HG03175 (cell line): ENCODE measurements around the gene POU1F1.
"Not testable (repeated sequence)": the region's sequence is repeated elsewhere in the genome, so short reads cannot be mapped to it uniquely, and the experiment has no call there.

Experiments
- ATAC-seq: cut with Tn5 transposase; IDR thresholded peaks from one replicate; pipeline ENCODE4 v1.9.1; 2021; ENCODE audit warnings: mild to moderate bottlenecking, moderate library complexity; ENCODE audit not compliant: unreplicated experiment

POU1F1 gene

DNA sequence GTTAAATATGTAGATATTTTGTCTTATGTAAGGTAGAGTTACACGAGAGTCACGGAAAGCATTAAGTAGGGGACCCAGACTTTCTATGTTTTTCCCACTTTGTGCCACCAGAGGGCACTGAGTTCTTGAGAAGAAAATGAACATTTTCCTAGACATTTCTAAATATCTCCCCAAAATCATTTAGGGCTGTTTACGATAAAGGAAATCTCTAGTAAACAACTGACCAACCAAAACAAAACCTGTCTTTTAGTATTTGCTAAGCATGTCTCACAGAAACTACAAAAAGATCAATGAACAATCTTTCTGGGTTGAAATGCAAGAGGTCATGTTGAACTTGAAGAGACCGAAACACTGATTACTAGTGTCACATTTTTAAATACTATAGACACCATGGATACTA lies 16.1 kb downstream of the POU1F1 start:
- peak; percentile 77 for ATAC-seq

DNA sequence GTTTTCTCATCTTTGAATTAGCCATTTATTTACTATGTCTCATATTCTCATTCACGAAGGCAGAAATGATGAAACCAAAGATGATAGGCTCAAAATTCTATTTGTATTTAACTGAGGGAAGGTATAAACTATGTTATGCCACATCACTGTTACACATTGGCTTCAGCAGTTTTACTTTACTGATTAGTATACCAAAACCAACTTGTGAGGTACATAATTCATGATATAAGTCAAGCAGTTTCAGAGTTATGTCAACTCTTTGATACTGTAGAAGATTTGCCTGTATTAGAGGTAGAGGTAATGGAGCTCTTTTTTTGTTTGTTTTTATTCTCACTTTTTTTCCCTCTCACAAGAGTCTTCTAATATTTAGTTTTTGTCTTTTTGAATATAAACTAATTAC lies 26.4 kb downstream of the POU1F1 start:
- ATAC-seq = no peak

DNA sequence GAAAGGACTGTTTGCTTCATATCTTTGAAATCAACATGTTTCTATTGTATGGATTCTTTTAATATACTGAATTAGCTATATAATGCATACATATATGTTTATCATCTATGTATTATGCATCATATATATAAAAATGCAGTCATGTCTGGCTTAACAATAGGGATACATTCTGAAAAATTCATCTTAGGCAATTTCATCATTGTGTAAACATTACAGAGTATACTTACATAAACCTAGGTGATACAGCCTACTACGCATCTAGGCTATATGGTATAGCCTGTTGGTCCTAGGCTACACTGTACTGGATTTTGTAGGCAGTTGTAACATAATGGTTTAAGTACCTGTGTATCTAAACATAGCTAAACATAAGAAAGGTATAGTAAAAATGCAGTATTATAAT lies 27.6 kb downstream of the POU1F1 start:
- no peak for ATAC-seq

DNA sequence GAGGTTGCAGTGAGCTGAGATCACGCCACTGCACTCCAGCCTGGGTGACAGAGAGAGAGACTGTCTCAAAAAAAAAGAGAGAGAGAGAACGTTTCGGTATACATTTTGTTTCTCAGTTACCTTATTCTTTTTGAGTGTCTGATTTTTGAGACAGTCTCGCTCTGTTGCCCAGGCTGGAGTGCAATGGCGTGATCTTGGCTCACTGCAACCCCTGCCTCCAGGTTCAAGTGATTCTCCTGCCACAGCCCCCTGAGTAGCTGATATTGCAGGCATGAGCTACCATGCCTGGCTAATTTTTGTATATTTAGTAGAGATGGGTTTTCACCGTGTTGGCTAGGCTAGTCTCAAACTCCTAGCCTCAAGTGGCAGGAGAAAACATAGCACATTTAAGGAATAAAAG lies 28.2 kb downstream of the POU1F1 start:
- not testable (repeated sequence) for ATAC-seq

DNA sequence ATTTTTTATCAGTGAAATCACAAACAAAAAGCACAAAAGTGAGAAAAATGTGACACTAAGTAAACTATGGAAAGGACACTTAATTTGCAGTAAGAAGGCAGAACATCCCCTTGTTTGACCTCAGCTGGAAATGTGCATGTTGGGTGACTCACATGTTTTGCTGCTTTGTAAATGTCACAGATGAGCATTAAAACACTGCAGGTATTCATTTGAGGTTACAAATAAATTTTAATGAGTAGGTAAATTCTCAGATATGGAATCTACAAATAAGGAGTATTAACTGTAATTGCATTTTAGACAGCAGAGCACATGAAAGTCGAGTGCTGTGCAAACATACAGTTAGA lies 29.0 kb downstream of the POU1F1 start:
- no peak for ATAC-seq

DNA sequence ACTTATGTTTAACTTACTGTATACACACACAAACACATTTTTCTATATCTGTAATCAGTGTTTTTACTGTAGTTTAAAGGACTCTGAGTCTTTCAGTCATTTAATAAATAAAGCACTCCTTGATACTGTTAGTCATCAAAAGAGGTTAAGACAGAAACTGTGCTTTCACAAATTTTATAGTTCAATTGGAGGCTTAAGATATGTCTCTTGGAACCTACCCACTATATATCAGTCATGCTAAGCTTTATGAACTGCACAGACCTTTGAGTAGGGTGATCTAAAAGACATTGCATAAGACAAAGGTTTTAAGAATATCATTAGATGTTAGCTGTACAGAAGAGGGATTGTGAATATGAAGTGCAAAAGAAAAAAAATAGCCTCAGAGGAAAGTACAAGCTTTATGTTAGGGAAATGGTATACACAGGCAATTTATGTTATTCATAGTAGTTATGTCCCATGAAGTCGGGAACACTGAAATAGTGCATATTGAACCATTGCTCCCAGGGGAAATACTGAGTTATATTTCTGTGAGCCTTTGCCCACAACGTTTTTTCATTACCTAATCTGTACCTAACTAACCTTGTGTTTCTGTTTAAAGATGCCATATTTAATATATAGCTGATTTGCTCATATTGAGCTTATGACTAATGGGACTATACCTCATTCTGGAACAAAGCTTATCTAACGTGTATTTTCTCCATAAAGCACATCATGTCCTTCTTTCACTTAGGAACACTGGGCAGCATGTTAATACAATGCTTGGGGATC lies 29.5 kb downstream of the POU1F1 start:
- ATAC-seq = no peak

DNA sequence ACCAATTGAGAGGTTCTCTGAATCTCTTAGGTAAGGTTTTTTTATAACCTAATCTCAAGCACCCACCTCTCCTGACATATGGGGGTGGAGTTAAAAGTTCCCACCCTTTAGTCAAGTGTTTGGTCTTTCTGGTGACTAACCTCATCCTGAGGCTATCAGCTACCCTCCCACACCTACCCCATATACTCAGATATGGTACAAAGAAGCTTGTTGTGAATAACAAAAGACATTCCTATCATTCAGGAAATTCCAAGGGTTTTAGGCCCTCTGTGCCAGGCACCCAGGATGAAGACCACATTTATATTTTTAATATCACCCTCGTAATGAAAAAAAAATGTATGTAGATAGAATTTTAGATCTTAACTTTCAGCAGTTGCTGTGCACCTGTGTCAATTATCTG lies 40.3 kb downstream of the POU1F1 start:
- no peak for ATAC-seq

DNA sequence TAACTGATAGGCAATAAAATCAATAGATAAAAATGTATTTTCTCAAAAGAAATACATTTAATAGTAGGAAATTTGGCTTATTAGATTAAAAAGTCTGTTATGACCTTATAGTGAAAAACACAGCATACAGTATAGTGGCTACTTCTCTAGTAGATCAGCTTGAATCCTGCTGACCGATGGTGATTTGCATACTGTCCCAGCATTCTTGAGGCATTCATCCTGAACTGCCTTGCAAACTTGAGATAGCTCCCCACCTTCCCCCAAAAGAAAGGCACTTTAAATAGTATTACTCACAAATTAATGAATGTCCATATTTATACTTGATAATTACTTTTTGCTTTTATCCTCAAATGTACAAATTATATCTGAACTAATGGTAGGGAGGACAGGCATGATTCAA lies 42.6 kb downstream of the POU1F1 start:
- ATAC-seq = no peak

DNA sequence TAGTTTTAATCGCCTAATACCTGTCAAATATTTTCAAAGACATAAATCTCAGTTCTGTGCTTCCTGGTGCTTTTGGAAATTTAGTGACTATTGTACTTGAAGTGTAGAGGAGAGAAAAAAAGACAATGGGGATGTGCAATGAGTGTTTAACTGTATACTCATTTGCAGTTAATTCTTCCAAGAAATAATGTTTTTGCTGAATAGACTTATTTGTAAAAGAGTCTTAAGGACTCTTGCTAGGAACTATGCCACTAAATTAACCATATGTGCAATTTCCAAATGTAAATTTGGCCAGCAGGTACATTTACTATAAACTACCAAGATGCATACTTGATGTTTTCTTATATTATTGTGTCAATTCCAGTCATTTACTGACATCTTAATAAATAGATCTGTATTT lies 47.3 kb downstream of the POU1F1 start:
- ATAC-seq = no peak

DNA sequence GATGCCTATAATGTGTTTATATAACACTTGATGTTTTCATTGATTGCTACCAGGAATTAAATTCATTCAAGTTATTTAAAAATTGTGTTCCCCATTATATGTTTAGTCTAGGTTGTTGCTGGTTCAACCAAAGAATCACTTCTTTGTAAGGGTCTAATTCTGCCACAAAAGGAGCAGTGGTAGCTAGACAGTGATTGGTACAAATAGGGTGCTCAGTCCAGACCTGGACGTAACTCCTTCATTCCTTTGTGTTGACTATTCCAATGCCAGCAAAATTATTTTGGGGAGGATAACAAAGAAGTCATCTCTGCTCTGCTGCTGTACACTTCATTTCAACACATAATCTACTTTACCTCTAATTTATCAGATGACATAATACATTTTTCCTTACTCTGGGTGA lies 48.1 kb downstream of the POU1F1 start:
- ATAC-seq = no peak

DNA sequence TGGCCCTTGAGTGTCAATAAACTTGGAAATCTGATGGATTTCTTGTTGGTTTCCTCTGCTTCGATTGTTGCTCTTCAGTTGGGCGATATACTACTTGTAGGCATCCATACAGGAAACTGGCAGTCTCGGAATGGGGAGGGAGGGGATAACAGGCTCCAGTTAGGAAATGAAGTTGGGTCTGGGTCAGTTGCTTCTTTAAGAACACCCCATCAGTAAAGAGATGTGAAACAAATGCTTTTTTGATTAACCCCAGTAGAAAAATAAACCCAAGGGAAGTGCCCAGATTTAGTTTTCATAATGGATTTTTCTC lies 48.6 kb downstream of the POU1F1 start:
- peak; percentile 2 for ATAC-seq

DNA sequence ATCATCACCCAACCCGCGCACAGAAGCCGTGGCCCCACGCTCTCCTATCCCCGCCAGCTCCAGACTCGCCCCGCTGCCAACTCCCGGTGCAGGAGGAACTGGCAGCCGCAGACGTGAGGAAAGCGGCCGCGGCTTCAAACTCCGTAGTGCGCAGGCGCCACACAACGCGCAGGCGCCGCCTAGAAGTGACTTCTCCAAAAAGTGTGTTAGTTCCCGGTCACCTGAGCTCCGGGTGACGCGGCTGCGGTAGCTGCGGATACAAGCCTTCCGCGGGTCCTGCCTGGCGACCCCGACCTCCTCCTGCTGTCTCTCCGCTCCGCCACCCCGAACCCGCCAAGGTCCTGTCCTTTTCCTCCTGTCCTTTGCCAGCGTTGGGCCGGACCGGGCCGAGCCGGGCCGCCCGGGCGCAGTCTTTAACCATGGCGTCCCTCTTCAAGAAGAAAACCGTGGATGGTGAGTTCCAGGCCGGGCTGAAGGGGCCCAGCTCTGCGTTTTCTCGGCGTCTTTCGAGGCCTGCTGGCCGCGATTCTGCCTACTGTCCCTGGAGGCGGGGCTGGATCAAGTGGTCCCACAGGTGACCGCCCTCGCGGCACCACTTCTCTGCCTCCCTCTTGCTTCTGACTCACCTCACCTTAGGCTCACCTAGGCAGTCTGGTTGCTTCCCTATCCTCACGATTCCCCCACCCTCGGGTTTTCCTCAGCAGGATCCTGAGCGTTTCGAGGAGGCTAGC lies 49.1 kb downstream of the POU1F1 start, which contains the start of gene CHMP2B:
TSS of gene CHMP2B (plus strand) at position 206 of the 731 bp plus-strand sequence. CDS start at position 420, 214 bp downstream.
- peak; percentile 96 for ATAC-seq

DNA sequence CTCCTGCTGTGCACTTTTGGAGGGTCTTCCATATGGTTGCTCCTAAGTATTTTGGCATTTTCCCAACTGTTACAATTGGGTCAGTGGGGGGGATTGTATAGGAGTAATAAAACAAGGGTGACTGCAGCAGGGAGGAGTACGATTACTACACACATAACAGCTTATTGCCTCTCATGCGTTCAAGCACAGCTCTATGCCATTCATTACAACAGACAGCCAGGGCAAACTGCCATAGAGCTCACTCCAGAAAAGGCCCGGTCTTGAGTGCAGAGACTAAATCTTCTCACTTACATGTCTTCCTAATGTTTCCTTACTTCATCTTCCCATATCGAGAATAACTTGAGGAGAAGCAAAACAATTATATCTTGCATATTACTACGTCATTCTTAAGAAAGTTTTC lies 50.7 kb downstream of the POU1F1 start:
- ATAC-seq = no peak

DNA sequence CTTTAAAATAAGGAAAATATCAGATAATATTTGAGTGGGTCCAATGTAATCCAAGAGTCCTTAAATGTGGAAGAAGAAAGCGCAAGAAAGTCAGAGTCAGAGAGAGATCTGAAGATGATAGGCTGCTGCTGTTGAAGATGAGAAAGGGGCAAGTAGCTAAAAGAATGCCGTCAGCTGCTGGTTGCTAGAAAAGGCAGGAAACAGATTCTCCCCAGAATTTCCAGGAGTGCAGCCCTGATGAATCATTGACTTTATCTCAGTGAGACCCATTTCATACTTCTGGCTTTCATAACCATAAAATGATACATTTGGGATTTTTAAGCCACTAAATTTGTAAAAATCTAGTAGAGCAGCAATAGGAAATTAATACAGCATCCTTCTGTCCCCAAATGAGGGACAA lies 56.8 kb downstream of the POU1F1 start:
- no peak for ATAC-seq

DNA sequence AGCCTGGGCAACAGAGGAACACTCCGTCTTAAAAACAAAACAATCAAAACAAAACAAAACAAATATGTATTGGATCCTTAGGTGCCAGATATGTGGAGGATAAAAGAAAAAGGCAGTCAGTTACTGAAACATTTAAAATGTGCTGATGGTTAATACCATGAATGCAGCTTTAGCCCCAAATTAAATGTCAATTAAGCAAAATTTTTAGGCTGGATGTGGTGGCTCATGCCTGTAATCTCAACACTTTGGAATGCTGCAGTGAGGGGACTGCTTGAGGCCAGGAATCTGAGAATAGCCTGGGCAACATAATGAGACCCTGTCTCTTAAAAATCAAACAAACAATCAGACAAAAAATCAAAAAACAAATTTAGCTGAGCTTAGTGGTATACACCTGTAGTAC lies 57.8 kb downstream of the POU1F1 start:
- ATAC-seq = no peak
